ENCODE measurements around the gene MRPS18A.

DNA sequence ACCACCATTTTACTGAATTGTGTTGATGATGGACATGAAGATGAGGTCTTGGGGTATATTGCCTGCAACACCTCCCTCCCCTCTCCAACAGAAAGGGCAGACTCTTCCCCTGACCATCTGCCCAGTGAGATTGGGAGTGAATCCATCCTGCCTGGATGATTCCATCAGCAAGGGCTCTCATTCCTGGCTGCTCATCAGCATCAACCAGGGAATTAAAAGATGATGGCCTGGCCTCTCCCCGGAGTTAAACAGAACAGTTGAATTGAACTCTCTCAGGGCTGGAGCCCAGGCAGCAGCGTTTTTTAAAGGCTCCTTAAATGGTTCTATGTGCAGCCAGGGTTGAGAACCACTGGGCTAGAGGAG lies 14.6 kb upstream of the MRPS18A start:
- TF ChIP-seq POLR2A (IDR thresholded peaks at IDR 0.05; ENCODE audit: low read depth, low read length) = no peak
- TF ChIP-seq TAF1 (IDR thresholded peaks at IDR 0.05; ENCODE audit: low read depth, low read length) = no peak
- TF ChIP-seq POLR2AphosphoS5 (IDR thresholded peaks at IDR 0.05; ENCODE audit: low read depth, low read length) = no peak
- no peak for TF ChIP-seq POU2F2 (IDR thresholded peaks at IDR 0.05; ENCODE audit: low read depth, low read length)
- no peak for TF ChIP-seq PAX5 (IDR thresholded peaks at IDR 0.05; ENCODE audit: insufficient read depth, low read length, severe bottlenecking)

All from GM12891 (cell line).